B cell (primary cell): Measurements from ENCODE around the gene PRRT4.

Experiments
- EZH2 ChIP-seq: IDR thresholded peaks from 2 replicates; pipeline ENCODE4 v1.6.1; 2012; ENCODE audit warnings: borderline replicate concordance, low read depth, mild to moderate bottlenecking, moderate library complexity, low read length; ENCODE audit not compliant: insufficient read depth, poor library complexity, severe bottlenecking
- TF ChIP-seq, protein P1 (sequence below): fragments of 200-600 bp; IDR thresholded peaks from one replicate; pipeline ENCODE4 v1.8.0; 2022; ENCODE audit warnings: antibody characterized with exemption, mild to moderate bottlenecking

DNA sequence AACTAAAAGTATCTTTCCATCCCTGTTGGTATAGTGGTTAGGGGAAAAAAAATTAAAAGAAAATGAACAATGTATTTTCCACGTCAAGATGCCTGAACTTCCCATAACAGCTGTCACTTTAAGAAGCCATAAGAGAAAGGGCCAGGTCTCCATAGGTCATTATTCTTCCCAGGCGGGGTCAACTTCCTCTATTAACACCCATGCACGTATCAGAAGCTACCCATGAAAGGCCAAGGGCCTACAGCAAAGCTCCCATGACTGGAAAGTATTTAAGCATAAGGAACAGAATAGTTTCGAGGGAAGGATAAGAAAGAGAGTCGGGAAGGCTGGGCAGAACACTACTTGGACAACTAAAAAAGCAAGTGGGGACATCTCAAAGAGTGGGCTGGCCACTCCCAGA lies 57.8 kb downstream of the PRRT4 start:
- TF ChIP-seq, protein P1, sequence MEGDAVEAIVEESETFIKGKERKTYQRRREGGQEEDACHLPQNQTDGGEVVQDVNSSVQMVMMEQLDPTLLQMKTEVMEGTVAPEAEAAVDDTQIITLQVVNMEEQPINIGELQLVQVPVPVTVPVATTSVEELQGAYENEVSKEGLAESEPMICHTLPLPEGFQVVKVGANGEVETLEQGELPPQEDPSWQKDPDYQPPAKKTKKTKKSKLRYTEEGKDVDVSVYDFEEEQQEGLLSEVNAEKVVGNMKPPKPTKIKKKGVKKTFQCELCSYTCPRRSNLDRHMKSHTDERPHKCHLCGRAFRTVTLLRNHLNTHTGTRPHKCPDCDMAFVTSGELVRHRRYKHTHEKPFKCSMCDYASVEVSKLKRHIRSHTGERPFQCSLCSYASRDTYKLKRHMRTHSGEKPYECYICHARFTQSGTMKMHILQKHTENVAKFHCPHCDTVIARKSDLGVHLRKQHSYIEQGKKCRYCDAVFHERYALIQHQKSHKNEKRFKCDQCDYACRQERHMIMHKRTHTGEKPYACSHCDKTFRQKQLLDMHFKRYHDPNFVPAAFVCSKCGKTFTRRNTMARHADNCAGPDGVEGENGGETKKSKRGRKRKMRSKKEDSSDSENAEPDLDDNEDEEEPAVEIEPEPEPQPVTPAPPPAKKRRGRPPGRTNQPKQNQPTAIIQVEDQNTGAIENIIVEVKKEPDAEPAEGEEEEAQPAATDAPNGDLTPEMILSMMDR, result no peak
- no peak for TF ChIP-seq EZH2
